Measurements from ENCODE around the gene NFKBIZ. TPM values are rescaled to one million over a fixed set of nuclear protein-coding genes. Genes with fewer than 3 reads are reported as not detected.

Gene NFKBIZ
- total and polyA plus RNA-seq, 4 experiments from 2014 or later, result 7.3 to 79.5 (median 44.6) TPM

- H3K36me3 Mint-ChIP-seq, result peaks cover 16 to 23% of the 10 kb centered on the region in 2 donors
- intact Hi-C loops (cut with micrococcal nuclease), result loop anchor here (5.0 kb wide), 1 partner anchor 113 kb away; no protein-coding TSS in a partner anchor
- POLR2A ChIA-PET (ENCODE audit: partially characterized antibody), result interaction anchor here (0.7 kb wide), 2 partner anchors 24 to 25 kb away, joined by 3 read pairs; no protein-coding TSS in a partner anchor
- no peak overlapping the region for H3K4me3 Mint-ChIP-seq
- Histone ChIP-seq H3K27ac (ENCODE audit: low read depth, low read length) (no peak overlapping the region), H3K36me3 (ENCODE audit: insufficient read depth, low read length) (peaks cover 7% of the 10 kb centered on the region), H3K27me3 (ENCODE audit: insufficient read depth, low read length) (no peaks in the 10 kb centered on the region), H3K4me1 (ENCODE audit: insufficient read depth, low read length) (peaks cover 30% of the 10 kb centered on the region), H3K4me3 (ENCODE audit: low read length in 2 of 2) (no peak overlapping the region), H3K9me3 (ENCODE audit: control insufficient read depth in 1 of 2, low read length in 2 of 2) (no peaks in the 10 kb centered on the region)
- H3K27me3 Mint-ChIP-seq, result no peaks in the 10 kb centered on the region
- CTCF ChIA-PET (ENCODE audit: partially characterized antibody), result interaction anchor here (1.5 to 5.0 kb wide), 5 partner anchors 11 to 400 kb away, joined by 4 to 29 read pairs (median 11); partner anchors contain the start of gene NFKBIZ
- DNase-seq, result no peak
- peaks cover 25 to 43% (median 35%) of the 10 kb centered on the region in 4 donors for H3K4me1 Mint-ChIP-seq
- peaks cover 0 to 1% (median 0%) of the 10 kb centered on the region in 8 donors for H3K9me3 Mint-ChIP-seq
- H3K27ac Mint-ChIP-seq, result peak overlapping the region; percentile 10 to 77 (median 62)
These were observed 24.6 kb upstream of the NFKBIZ start for GRCh38 chr3:101824702-101825101.

DNA sequence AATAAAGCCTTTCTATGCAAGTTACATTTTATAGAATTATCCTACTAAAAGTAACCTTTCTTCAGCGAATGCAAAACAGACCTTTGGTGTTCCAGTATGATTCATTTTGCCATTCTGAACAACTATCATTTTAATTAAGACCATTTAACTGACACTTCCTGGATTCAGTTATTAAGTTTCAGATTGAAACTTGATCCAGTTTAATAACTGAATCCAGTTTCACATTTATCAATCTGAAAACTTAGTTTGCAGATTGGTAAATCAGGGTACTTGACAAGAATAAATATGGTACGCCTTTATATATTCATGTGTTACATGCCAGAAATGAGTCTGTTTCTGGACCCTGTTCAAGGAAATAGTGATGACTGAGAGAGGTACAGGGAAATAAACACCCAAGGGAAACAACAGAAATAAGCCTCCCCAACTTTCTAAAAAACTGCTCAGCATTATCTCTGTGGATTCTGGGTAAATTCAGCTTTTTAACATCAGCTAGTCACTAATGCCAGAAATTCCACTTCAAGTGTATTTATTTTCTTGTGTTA is 23.3 kb upstream of the NFKBIZ start:
- Mint-ChIP-seq H3K4me1 (peaks cover 34 to 56% (median 43%) of the 10 kb centered on the region in 4 donors), H3K27ac (peak overlapping the region; percentile 96 to 100 (median 98)), H3K4me3 (peak overlapping the region in 6 of 8 donors; percentile 16 to 93 (median 85)), H3K27me3 (no peaks in the 10 kb centered on the region), H3K36me3 (peaks cover 12 to 14% of the 10 kb centered on the region in 2 donors), H3K9me3 (peaks cover 0 to 1% (median 0%) of the 10 kb centered on the region in 8 donors)
- Histone ChIP-seq H3K4me1 (ENCODE audit: insufficient read depth, low read length) (peaks cover 40% of the 10 kb centered on the region), H3K4me3 (ENCODE audit: low read length in 2 of 2) (no peak overlapping the region), H3K36me3 (ENCODE audit: insufficient read depth, low read length) (peaks cover 7% of the 10 kb centered on the region), H3K27me3 (ENCODE audit: insufficient read depth, low read length) (no peaks in the 10 kb centered on the region), H3K9me3 (ENCODE audit: control insufficient read depth in 1 of 2, low read length in 2 of 2) (no peaks in the 10 kb centered on the region), H3K27ac (ENCODE audit: low read depth, low read length) (peak overlapping the region; percentile 92)
- POLR2A ChIA-PET (ENCODE audit: partially characterized antibody), result interaction anchor here (1.1 to 6.9 kb wide), 4 partner anchors 8 to 47 kb away, joined by 3 to 213 read pairs (median 12); partner anchors contain the start of genes NFKBIZ and NXPE3
- intact Hi-C loops (cut with micrococcal nuclease), result loop anchor here (5.0 kb wide), 1 partner anchor 111 kb away; no protein-coding TSS in a partner anchor
- CTCF ChIA-PET (ENCODE audit: partially characterized antibody), result interaction anchor here (1.0 to 3.2 kb wide), 5 partner anchors 12 to 399 kb away, joined by 3 to 10 read pairs (median 6); partner anchors contain the start of gene NFKBIZ
- DNase-seq, result no peak

DNA sequence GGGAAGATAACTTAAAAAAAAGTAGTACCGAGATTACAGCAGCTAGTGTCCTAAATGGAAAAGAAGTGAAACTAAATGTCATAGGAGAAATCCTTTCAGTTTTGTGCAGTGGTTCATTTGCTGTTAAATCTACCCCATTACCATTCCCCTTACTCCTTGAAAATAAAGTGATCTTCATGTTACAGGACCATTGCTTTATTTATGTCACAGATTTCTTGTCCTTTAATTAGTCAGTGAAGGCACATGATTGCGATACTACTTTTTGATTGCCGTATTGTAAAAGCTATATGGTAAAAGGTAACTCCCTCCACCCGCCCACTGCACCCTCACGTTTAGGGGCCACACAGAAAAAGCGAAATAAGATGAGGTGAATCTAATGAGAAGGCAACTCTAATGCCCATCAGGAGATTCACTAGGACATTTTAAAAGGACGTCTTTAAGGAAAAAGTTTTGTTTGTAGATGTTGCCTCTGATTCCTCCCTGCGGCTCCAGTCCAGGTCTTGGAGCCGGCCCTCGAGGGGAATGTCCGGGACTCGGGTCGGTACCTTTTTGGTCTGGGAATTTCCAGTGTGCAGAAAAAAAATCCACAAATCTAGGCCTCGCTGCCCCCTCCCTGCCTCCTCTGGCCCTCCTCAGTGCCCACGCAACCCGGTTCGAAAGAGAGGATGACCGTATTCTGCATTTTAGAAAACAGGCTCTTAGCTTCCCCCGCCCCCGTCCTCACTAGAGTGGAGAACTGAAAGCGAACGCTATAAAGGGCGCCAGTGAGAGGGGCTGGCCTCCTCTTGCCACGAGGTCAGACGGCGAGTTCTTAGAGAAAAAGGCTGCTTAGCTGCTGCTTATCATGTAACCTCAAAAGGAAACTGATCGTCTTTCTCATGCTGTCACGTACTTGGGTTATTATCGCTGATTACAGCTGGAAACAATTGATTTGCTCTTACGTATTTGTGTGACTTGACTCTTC is 21.8 kb upstream of the NFKBIZ start:
- Mint-ChIP-seq H3K9me3 (no peaks in the 10 kb centered on the region), H3K27ac (peak overlapping the region; percentile 96 to 100 (median 98)), H3K27me3 (no peaks in the 10 kb centered on the region), H3K4me3 (peak overlapping the region; percentile 89 to 98 (median 94)), H3K36me3 (peaks cover 0 to 1% of the 10 kb centered on the region in 2 donors), H3K4me1 (peaks cover 35 to 59% (median 44%) of the 10 kb centered on the region in 4 donors)
- intact Hi-C loops (cut with micrococcal nuclease), result loop anchor here (1.0 to 5.0 kb wide), 2 partner anchors 23 to 110 kb away; no protein-coding TSS in a partner anchor
- CTCF ChIA-PET (ENCODE audit: partially characterized antibody), result interaction anchor here (0.8 to 3.2 kb wide), 11 partner anchors 15 to 401 kb away, joined by 3 to 10 read pairs (median 6); partner anchors contain the start of genes CEP97 and NFKBIZ
- Histone ChIP-seq H3K4me3 (ENCODE audit: low read length in 2 of 2) (peak overlapping the region; percentile 63 to 89), H3K27me3 (ENCODE audit: insufficient read depth, low read length) (no peaks in the 10 kb centered on the region), H3K36me3 (ENCODE audit: insufficient read depth, low read length) (no peaks in the 10 kb centered on the region), H3K9me3 (ENCODE audit: control insufficient read depth in 1 of 2, low read length in 2 of 2) (no peaks in the 10 kb centered on the region), H3K27ac (ENCODE audit: low read depth, low read length) (peak overlapping the region; percentile 92), H3K4me1 (ENCODE audit: insufficient read depth, low read length) (peaks cover 40% of the 10 kb centered on the region)
- POLR2A ChIA-PET (ENCODE audit: partially characterized antibody), result interaction anchor here (0.7 to 6.9 kb wide), 18 partner anchors 9 to 398 kb away, joined by 3 to 213 read pairs (median 6); partner anchors contain the start of genes CEP97, NFKBIZ, NXPE3 and PCNP
- DNase-seq, result peak; percentile 76 to 92 (median 80)

- Mint-ChIP-seq H3K27ac (peak overlapping the region; percentile 96 to 100 (median 98)), H3K36me3 (peaks cover 0 to 1% of the 10 kb centered on the region in 2 donors), H3K4me1 (peaks cover 36 to 67% (median 50%) of the 10 kb centered on the region in 4 donors), H3K27me3 (no peaks in the 10 kb centered on the region), H3K9me3 (no peaks in the 10 kb centered on the region), H3K4me3 (peak overlapping the region; percentile 89 to 98 (median 94))
- POLR2A ChIA-PET (ENCODE audit: partially characterized antibody), result interaction anchor here (0.9 to 6.9 kb wide), 12 partner anchors 9 to 255 kb away, joined by 3 to 213 read pairs (median 8); partner anchors contain the start of genes CEP97, NFKBIZ, NXPE3 and PCNP
- Histone ChIP-seq H3K4me3 (ENCODE audit: low read length in 2 of 2) (peak overlapping the region; percentile 32 to 89), H3K27ac (ENCODE audit: low read depth, low read length) (peak overlapping the region; percentile 92), H3K9me3 (ENCODE audit: control insufficient read depth in 1 of 2, low read length in 2 of 2) (no peaks in the 10 kb centered on the region), H3K36me3 (ENCODE audit: insufficient read depth, low read length) (no peaks in the 10 kb centered on the region), H3K27me3 (ENCODE audit: insufficient read depth, low read length) (no peaks in the 10 kb centered on the region), H3K4me1 (ENCODE audit: insufficient read depth, low read length) (peaks cover 41% of the 10 kb centered on the region)
- peak in 1 of 5 donors; percentile 19 for DNase-seq
- intact Hi-C loops (cut with micrococcal nuclease), result loop anchor here (5.0 kb wide), 1 partner anchor 109 kb away; no protein-coding TSS in a partner anchor
- CTCF ChIA-PET (ENCODE audit: partially characterized antibody), result interaction anchor here (0.8 to 3.2 kb wide), 6 partner anchors 17 to 401 kb away, joined by 3 to 10 read pairs (median 6); partner anchors contain the start of genes CEP97 and NFKBIZ
These were observed 21.0 kb upstream of the NFKBIZ start for GRCh38 chr3:101828276-101828675.

DNA sequence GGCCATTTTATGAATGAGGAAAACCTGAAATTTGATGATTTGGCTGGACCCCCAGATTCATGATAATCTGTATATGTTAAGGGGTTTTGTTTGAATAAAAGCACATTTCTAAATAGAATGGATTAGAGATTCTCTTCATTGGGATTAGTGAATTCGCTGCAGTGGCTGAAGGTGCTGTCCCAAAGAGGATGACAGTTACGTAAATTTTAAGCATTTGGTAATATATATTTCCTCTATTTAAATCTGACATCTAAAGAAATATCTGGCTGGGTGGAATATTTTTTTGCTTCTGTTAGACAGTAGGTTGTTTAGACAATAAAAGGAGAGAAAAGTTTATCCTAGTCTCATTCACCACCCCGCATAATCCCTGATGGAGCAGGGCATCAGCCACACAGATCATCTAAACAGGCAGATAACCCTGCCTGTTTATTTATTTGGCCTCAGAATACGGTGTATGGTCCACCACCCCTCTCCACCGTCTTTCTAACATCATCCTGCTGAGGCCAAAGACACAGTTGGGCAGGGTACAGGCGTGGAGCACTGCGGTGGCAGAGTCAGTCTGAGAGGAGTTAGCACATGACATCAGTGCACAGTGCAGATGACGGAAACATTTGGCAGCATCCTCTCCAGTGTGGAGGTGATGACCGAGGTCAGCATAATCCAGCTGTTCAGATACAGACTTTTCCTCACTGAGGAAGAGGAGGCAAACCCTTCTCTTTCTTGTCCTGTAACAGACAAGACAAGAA is 20.4 kb upstream of the NFKBIZ start:
- ChIA-PET CTCF (ENCODE audit: partially characterized antibody) (interaction anchor here (0.7 to 3.2 kb wide), 10 partner anchors 10 to 400 kb away, joined by 3 to 10 read pairs (median 6); partner anchors contain the start of genes CEP97 and NFKBIZ), POLR2A (ENCODE audit: partially characterized antibody) (interaction anchor here (1.0 to 6.9 kb wide), 9 partner anchors 8 to 151 kb away, joined by 3 to 213 read pairs (median 8); partner anchors contain the start of genes CEP97, NFKBIZ and RPL24)

More for the DNA sequence above, 20.4 kb upstream of the NFKBIZ start:
- peaks cover 42 to 73% (median 56%) of the 10 kb centered on the region in 4 donors for H3K4me1 Mint-ChIP-seq
- Histone ChIP-seq H3K27me3 (ENCODE audit: insufficient read depth, low read length) (no peaks in the 10 kb centered on the region), H3K4me3 (ENCODE audit: low read length in 2 of 2) (peak overlapping the region; percentile 32 to 89), H3K27ac (ENCODE audit: low read depth, low read length) (peak overlapping the region; percentile 92), H3K4me1 (ENCODE audit: insufficient read depth, low read length) (peaks cover 47% of the 10 kb centered on the region), H3K9me3 (ENCODE audit: control insufficient read depth in 1 of 2, low read length in 2 of 2) (no peaks in the 10 kb centered on the region), H3K36me3 (ENCODE audit: insufficient read depth, low read length) (no peaks in the 10 kb centered on the region)
- H3K27ac Mint-ChIP-seq, result peak overlapping the region; percentile 96 to 100 (median 98)
- peak; percentile 30 to 82 (median 43) for DNase-seq
- no peaks in the 10 kb centered on the region for H3K27me3 Mint-ChIP-seq
- peak overlapping the region; percentile 89 to 98 (median 94) for H3K4me3 Mint-ChIP-seq
- intact Hi-C loops (cut with micrococcal nuclease), result loop anchor here (5.0 kb wide), 1 partner anchor 108 kb away; no protein-coding TSS in a partner anchor
- H3K9me3 Mint-ChIP-seq, result no peaks in the 10 kb centered on the region
- peaks cover 0 to 2% of the 10 kb centered on the region in 2 donors for H3K36me3 Mint-ChIP-seq

Measured in CD4-positive, alpha-beta memory T cell (primary cell).